Amniotic epithelial cell (primary cell): ENCODE results near the gene IRF5.

Source experiments
- DNase-seq: peaks from one replicate; pipeline ENCODE4 v3.0.0-alpha.2; 2010; ENCODE audit warnings: low read depth

Gene IRF5, protein sequence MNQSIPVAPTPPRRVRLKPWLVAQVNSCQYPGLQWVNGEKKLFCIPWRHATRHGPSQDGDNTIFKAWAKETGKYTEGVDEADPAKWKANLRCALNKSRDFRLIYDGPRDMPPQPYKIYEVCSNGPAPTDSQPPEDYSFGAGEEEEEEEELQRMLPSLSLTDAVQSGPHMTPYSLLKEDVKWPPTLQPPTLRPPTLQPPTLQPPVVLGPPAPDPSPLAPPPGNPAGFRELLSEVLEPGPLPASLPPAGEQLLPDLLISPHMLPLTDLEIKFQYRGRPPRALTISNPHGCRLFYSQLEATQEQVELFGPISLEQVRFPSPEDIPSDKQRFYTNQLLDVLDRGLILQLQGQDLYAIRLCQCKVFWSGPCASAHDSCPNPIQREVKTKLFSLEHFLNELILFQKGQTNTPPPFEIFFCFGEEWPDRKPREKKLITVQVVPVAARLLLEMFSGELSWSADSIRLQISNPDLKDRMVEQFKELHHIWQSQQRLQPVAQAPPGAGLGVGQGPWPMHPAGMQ

GRCh38 chr7:128937647-128938543, at the start of gene IRF5:
TSS of gene IRF5 (plus strand) at chr7:128937927. CDS start at chr7:128942082, 4,155 bp downstream.
- DNase-seq, result no peak

GRCh38 chr7:128888039-128888755, 49.5 kb upstream of the IRF5 start:
- no peak for DNase-seq

- DNase-seq, result no peak
Observed at GRCh38 chr7:128888756-128889095, 49.0 kb upstream of the IRF5 start.

- no peak for DNase-seq
Observed at GRCh38 chr7:128889121-128889520, 48.6 kb upstream of the IRF5 start.

DNA sequence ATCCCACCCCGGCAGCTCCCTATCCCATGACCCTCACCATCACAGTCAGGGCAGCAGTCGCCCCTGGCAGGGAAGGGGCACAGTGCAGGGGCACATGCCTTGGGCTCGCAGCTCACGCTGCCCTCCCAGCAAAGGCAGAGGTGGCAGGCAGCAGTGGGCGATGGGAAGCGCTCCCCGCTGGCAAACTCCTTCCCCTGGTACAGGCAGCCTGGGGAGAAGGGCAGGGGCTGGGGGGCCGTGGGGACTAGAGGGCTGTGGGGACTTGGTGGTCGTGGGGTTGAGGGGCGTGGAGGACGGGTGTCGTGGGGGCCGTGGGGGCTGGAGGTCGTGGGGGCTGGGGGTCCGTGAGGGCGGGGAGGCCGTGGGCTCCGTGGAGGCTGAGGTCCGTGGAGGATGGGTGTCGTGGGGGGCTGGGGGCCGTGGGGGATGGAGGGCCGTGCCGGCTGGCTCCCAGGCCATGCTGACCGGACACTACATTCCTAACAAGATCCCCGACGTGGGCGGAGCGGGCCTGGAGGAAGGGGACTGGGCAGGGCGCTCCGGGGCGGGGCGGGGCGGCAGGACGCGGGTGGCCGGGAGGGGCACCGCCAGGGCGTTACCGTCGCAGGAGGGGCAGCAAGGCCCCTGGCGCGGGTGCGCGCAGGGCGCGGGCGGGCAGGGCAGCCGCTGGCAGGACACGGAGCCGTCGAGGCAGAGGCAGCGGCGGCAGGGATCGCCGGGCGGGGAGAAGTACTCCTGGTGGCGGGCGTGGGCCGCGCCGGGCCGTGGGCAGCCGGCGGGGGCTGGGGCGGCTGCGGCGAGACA, 47.2 kb upstream of the IRF5 start:
- no peak for DNase-seq

DNA sequence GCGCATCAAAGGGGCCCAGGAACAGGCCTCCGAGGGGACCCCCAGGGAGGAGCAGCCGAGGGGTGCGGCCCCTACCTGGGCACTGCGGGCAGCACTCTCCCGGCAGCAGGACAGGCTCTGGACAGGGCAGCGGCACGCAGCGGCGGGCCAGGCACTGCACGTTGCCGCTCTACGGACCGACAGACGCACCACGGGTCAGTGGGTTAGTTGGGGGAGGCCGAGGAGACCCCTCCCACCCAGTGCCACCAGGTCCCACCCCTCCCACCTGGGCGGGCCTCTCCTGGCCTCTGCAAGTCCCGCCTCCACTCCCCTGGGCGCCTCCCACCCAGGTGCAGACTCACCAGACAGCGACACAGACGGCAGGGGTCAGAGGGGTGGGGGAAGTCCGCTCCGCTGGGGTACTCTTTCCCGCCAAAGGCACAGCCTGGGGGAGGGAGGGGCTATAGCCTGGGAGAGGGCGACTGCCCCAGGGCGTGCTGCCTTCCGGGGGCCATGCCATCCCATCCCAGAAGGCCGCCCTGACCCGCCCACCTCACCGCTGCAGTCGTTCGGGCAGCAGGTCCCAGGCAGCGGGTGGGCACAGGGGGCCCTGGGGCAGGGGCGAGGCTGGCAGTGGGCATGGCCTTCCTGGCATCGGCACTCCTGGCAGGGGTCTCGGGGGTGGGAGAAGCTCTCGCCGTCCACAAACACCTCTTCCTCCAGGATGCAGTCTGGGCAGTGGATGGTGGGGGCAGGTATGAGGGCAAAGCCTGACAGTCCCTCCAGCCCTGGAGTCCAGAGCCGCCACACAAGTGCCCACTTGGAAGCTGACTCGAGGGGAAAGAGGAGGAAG, 46.4 kb upstream of the IRF5 start:
- DNase-seq, result no peak

- no peak for DNase-seq
Observed at GRCh38 chr7:128891942-128892269, 45.8 kb upstream of the IRF5 start.

GRCh38 chr7:128892521-128893250, 45.0 kb upstream of the IRF5 start:
- no peak for DNase-seq

DNA sequence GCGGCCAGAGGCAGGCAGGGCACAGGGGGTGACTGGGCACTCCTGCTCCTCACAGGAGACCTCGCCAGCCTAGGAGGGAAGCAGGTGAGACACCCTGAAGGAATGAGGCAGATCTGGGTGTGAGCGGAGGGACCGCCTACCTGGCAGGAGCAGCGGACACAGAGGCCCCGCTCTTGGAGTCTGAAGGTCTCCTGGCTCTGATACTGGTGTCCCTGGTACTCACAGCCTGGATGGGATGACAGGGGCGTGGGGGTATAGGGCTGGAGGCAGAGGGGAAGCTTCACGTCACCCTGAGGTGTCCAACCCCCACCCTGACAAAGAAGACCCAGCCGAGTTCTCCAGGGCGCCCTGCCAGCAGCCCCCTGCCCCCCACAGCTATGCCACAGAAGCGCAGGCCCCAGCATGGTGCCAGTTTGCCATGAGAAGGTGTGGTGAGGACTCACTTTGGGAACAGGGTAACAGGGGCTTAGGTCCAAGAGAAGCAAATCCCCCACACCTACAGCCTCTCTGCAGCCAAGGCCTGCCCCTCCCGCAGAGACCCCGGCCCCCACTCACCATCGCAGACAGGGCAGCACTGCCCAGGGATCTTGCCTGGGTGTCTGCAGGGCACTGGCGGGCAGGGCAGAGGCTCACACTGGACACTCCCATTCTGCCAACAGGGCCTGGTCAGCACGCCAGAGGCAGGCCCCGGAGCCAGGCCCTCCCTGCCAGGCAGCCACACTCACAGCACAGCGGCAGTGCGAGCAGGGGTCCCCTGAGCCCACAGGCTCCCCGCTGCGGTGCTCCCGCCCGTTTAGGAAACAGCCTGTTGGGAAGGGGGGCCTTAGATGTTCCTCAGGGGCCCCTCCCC, 44.3 kb upstream of the IRF5 start:
- no peak for DNase-seq

DNA sequence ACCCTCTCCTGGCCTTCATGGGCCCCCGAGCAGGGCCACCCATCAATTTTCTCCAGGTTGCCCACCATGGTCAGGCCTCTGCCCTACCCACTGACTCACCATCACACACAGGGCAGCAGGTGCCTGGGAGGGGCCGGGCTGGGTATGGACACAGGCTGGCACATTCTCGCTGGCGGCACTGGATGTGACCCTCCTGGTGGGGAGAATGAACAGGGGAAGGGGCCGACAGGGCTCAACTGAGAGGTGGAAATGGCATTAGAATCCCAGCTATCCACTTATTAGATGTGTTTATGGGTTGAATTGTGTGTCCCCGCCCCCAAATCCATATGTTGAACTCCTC, 43.7 kb upstream of the IRF5 start:
- no peak for DNase-seq

- DNase-seq, result no peak
Observed at GRCh38 chr7:128895320-128895719, 42.4 kb upstream of the IRF5 start.

- peak; percentile 11 for DNase-seq
Observed at GRCh38 chr7:128899392-128899791, 38.3 kb upstream of the IRF5 start.

DNA sequence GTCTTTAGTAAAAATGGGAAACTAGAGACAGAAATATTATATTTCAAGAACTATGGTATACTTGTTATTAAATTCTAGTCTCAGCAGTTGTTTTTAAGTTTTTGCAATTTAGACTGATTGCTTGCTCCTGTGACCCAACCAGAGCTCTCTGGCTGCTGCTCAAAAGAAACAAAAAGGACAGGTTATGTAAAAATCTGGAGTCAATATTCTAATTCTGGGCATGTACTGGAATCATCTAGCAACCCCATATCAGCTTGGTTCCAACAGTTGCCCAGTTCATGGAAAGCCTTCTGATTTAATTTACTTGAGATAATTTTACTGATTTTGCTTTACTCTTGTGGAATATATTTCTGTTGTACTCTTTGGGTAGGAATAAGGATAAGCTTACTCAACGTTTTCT, 37.5 kb upstream of the IRF5 start:
- DNase-seq, result no peak

DNA sequence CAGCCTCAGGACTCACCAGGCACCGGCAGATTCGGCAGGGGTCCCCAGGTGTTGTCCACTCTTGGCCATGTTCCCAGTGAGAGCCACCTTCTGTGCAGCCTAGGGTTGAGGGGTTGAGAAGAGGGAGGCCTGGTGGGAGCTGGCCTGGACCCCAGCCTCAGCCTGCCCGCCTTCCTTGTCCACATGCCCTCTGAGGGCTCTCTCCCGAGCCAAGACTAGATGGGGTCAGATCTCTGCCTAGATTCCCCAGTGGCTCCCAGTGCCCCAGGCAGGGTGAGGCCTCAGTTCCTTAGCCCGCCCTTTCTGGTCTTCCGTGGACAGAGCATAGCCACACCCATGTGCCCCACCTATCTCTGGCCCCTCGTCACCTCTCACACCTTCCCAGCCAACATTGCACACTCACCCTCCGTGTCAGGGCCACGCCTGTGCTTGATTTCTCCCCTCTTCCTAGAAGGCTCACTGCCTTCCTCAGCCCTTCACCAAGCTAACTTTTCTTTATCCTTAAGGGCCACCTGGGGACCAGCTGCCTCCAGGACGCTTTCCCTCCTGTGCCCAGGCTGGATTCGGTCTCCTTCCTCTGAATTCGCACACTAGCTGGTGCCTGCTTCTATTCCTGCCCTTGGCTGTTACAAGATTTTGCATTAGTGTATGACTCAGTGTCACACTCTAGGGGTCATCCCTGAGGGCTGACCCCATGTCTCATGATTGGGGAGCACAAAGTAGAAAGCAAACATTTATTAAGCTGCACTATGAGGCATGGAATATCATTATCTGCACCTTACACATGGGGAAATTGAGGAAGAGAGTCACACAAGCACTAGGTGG, 34.8 kb upstream of the IRF5 start:
- no peak for DNase-seq

- DNase-seq, result no peak
Observed at GRCh38 chr7:128903621-128904361, 33.9 kb upstream of the IRF5 start.

GRCh38 chr7:128904381-128905197, 33.1 kb upstream of the IRF5 start:
- DNase-seq, result peak; percentile 45
